ENCODE measurements around the gene EXOSC6.
"Not testable (repeated sequence)": the region's sequence is repeated elsewhere in the genome, so short reads cannot be mapped to it uniquely, and the experiment has no call there.

EXOSC6 gene

GRCh38 chr16:70251629-70252354 is at the start of gene EXOSC6:
TSS of gene EXOSC6 (minus strand) at chr16:70251940. CDS start at chr16:70251900, 40 bp downstream.
- Mint-ChIP-seq H3K27ac (peak within 1 kb of the TSS; percentile 96), H3K27me3 (ENCODE audit: low read depth, poor library complexity) (no peaks in the 10 kb centered on the region), H3K36me3 (ENCODE audit: low read depth) (peaks cover 21% of the 10 kb centered on the region), H3K4me3 (peak within 1 kb of the TSS; percentile 87), H3K9me3 (no peaks in the 10 kb centered on the region), H3K4me1 (peaks cover 13% of the 10 kb centered on the region)
- peak; percentile 93 for TF ChIP-seq CTCF (IDR thresholded peaks at IDR 0.05)
- DNase-seq = peak; percentile 92

- peaks cover 33% of the 10 kb centered on the region for H3K9me3 Mint-ChIP-seq
- peak overlapping the region; percentile 94 for H3K4me3 Mint-ChIP-seq
- H3K27ac Mint-ChIP-seq = peak overlapping the region; percentile 58
- DNase-seq = no peak
- H3K36me3 Mint-ChIP-seq (ENCODE audit: low read depth) = peaks cover 58% of the 10 kb centered on the region
- H3K27me3 Mint-ChIP-seq (ENCODE audit: low read depth, poor library complexity) = peaks cover 6% of the 10 kb centered on the region
- peaks cover 22% of the 10 kb centered on the region for H3K4me1 Mint-ChIP-seq
- no peak for TF ChIP-seq CTCF (IDR thresholded peaks at IDR 0.05)
Observed at GRCh38 chr16:70301121-70301520, 49.4 kb upstream of the EXOSC6 start.

- Mint-ChIP-seq H3K27me3 (ENCODE audit: low read depth, poor library complexity) (peaks cover 6% of the 10 kb centered on the region), H3K4me3 (peak within 1 kb of the TSS; percentile 94), H3K36me3 (ENCODE audit: low read depth) (peaks cover 47% of the 10 kb centered on the region), H3K4me1 (peaks cover 22% of the 10 kb centered on the region), H3K27ac (peak within 1 kb of the TSS; percentile 90), H3K9me3 (peaks cover 35% of the 10 kb centered on the region)
- no peak for TF ChIP-seq CTCF (IDR thresholded peaks at IDR 0.05)
- peak; percentile 51 for DNase-seq
Observed at GRCh38 chr16:70298988-70299938, 47.5 kb upstream of the EXOSC6 start, which contains the start of gene DDX19B. TSS of gene DDX19B (plus strand) at chr16:70299186. CDS start at chr16:70299298, 112 bp downstream.

DNA sequence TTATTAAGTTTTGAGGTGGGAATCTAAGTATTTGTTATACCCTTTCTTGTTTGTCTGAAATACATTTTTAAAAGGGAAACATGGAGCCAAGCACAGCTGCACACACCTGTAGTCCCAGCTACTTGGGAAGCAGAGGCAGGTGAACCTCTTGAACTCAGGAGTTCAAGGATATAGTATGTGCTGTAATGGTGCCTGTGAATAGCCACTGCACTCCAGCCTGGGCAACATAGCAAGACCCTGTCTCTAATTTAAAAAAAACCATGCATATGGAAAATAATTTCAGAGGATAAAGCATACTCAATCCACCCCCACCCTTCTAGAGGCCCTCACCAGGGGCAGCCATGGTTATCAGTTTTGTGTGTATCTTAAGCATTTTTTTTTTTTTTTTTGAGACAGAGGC is 43.9 kb upstream of the EXOSC6 start:
- Mint-ChIP-seq H3K27ac (no peak overlapping the region), H3K9me3 (peaks cover 14% of the 10 kb centered on the region), H3K4me3 (no peak overlapping the region), H3K36me3 (ENCODE audit: low read depth) (peaks cover 13% of the 10 kb centered on the region), H3K4me1 (peaks cover 22% of the 10 kb centered on the region), H3K27me3 (ENCODE audit: low read depth, poor library complexity) (peaks cover 9% of the 10 kb centered on the region)
- no peak for TF ChIP-seq CTCF (IDR thresholded peaks at IDR 0.05)
- no peak for DNase-seq

- Mint-ChIP-seq H3K9me3 (peaks cover 4% of the 10 kb centered on the region), H3K4me3 (no peak overlapping the region), H3K27me3 (ENCODE audit: low read depth, poor library complexity) (peaks cover 11% of the 10 kb centered on the region), H3K36me3 (ENCODE audit: low read depth) (peaks cover 1% of the 10 kb centered on the region), H3K27ac (no peak overlapping the region), H3K4me1 (peaks cover 15% of the 10 kb centered on the region)
- DNase-seq = no peak
- no peak for TF ChIP-seq CTCF (IDR thresholded peaks at IDR 0.05)
Observed at GRCh38 chr16:70294385-70295025, 42.8 kb upstream of the EXOSC6 start.

GRCh38 chr16:70292148-70292547 is 40.4 kb upstream of the EXOSC6 start:
- not testable (repeated sequence) for H3K4me3 Mint-ChIP-seq; H3K27ac Mint-ChIP-seq; DNase-seq; H3K36me3 Mint-ChIP-seq (ENCODE audit: low read depth); H3K27me3 Mint-ChIP-seq (ENCODE audit: low read depth, poor library complexity); H3K9me3 Mint-ChIP-seq
- H3K4me1 Mint-ChIP-seq = peaks cover 16% of the 10 kb centered on the region
